ENCODE data around the gene DNAJC18. TPM values are rescaled to one million over a fixed set of nuclear protein-coding genes. Genes with fewer than 3 reads are reported as not detected.

Gene DNAJC18
- total RNA-seq, 2 experiments from 2014 or later: 7.5 to 8.7 TPM

GRCh38 chr5:139397921-139398320 lies 41.4 kb downstream of the DNAJC18 start:
- no peak overlapping the region for H3K27ac ChIP-seq (ENCODE audit: low read depth in 1 of 2, low read length in 2 of 2)
- no peak for ATAC-seq (ENCODE audit: poor library complexity)
- H3K9me3 Mint-ChIP-seq: no peaks in the 10 kb centered on the region

GRCh38 chr5:139396691-139397090 lies 42.6 kb downstream of the DNAJC18 start:
- DNase-seq: no peak
- Histone ChIP-seq H3K27ac (ENCODE audit: low read depth in 1 of 2, low read length in 2 of 2) (no peak overlapping the region), H3K9me3 (ENCODE audit: control insufficient read depth in 1 of 2, insufficient read depth in 1 of 2, low read length in 2 of 2) (no peaks in the 10 kb centered on the region), H3K36me3 (ENCODE audit: insufficient read depth, low read length) (peaks cover 4% of the 10 kb centered on the region), H3K4me1 (ENCODE audit: insufficient read depth, low read length) (peaks cover 27% of the 10 kb centered on the region), H3K27me3 (ENCODE audit: control insufficient read depth in 1 of 2, insufficient read depth in 2 of 2, low read length in 2 of 2) (peaks cover 0 to 6% of the 10 kb centered on the region in 2 experiments), H3K4me3 (ENCODE audit: low read length) (no peak overlapping the region)
- ChIA-PET POLR2A (interaction anchor here (0.7 kb wide), 1 partner anchor 55 kb away, joined by 3 read pairs; the partner anchor contains the start of gene PAIP2), CTCF (no interaction called here)
- H3K4me3 Mint-ChIP-seq: no peak overlapping the region
- no peaks in the 10 kb centered on the region for H3K36me3 Mint-ChIP-seq (ENCODE audit: low read depth)
- H3K9me3 Mint-ChIP-seq: no peaks in the 10 kb centered on the region
- ATAC-seq (ENCODE audit: poor library complexity): no peak
- no peak for TF ChIP-seq CTCF (IDR thresholded peaks at IDR 0.05)
- H3K27me3 Mint-ChIP-seq: no peaks in the 10 kb centered on the region
- no peak overlapping the region for H3K27ac Mint-ChIP-seq
- intact Hi-C loops (cut with DNase I, micrococcal nuclease): no loop called here
- H3K4me1 Mint-ChIP-seq (ENCODE audit: low read depth): peaks cover 11% of the 10 kb centered on the region

More at GRCh38 chr5:139397921-139398320, 41.4 kb downstream of the DNAJC18 start:
- DNase-seq: no peak
- H3K27me3 ChIP-seq (ENCODE audit: control insufficient read depth in 1 of 2, insufficient read depth in 2 of 2, low read length in 2 of 2): peaks cover 0 to 6% of the 10 kb centered on the region in 2 experiments
- ChIA-PET POLR2A (no interaction called here), CTCF (no interaction called here)
- H3K4me1 Mint-ChIP-seq (ENCODE audit: low read depth): peaks cover 11% of the 10 kb centered on the region
- intact Hi-C loops (cut with DNase I, micrococcal nuclease): no loop called here
- H3K36me3 Mint-ChIP-seq (ENCODE audit: low read depth): no peaks in the 10 kb centered on the region
- no peaks in the 10 kb centered on the region for H3K9me3 ChIP-seq (ENCODE audit: control insufficient read depth in 1 of 2, insufficient read depth in 1 of 2, low read length in 2 of 2)
- H3K4me3 Mint-ChIP-seq: no peak overlapping the region
- H3K4me1 ChIP-seq (ENCODE audit: insufficient read depth, low read length): peaks cover 20% of the 10 kb centered on the region
- H3K27me3 Mint-ChIP-seq: no peaks in the 10 kb centered on the region
- no peak for TF ChIP-seq CTCF (IDR thresholded peaks at IDR 0.05)
- H3K27ac Mint-ChIP-seq: no peak overlapping the region
- no peak overlapping the region for H3K4me3 ChIP-seq (ENCODE audit: low read length)
- peaks cover 4% of the 10 kb centered on the region for H3K36me3 ChIP-seq (ENCODE audit: insufficient read depth, low read length)

GRCh38 chr5:139395844-139396640 lies 43.3 kb downstream of the DNAJC18 start:
- peaks cover 18% of the 10 kb centered on the region for H3K4me1 Mint-ChIP-seq (ENCODE audit: low read depth)
- Histone ChIP-seq H3K4me1 (ENCODE audit: insufficient read depth, low read length) (peaks cover 34% of the 10 kb centered on the region), H3K36me3 (ENCODE audit: insufficient read depth, low read length) (peaks cover 4% of the 10 kb centered on the region), H3K4me3 (ENCODE audit: low read length) (no peak overlapping the region), H3K27me3 (ENCODE audit: control insufficient read depth in 1 of 2, insufficient read depth in 2 of 2, low read length in 2 of 2) (peaks cover 0 to 6% of the 10 kb centered on the region in 2 experiments), H3K9me3 (ENCODE audit: control insufficient read depth in 1 of 2, insufficient read depth in 1 of 2, low read length in 2 of 2) (no peaks in the 10 kb centered on the region), H3K27ac (ENCODE audit: low read depth in 1 of 2, low read length in 2 of 2) (no peak overlapping the region)
- ATAC-seq (ENCODE audit: poor library complexity) (no peak), DNase-seq (no peak)
- H3K4me3 Mint-ChIP-seq: peak overlapping the region; percentile 76
- no peak for TF ChIP-seq CTCF (IDR thresholded peaks at IDR 0.05)
- no peaks in the 10 kb centered on the region for H3K36me3 Mint-ChIP-seq (ENCODE audit: low read depth)
- no peaks in the 10 kb centered on the region for H3K9me3 Mint-ChIP-seq
- POLR2A ChIA-PET: interaction anchor here (0.7 to 4.6 kb wide), 2 partner anchors 8 to 54 kb away, joined by 3 to 18 read pairs; partner anchors contain the start of genes PAIP2 and SPATA24
- CTCF ChIA-PET: no interaction called here
- no peak overlapping the region for H3K27ac Mint-ChIP-seq
- intact Hi-C loops (cut with DNase I, micrococcal nuclease): no loop called here
- no peaks in the 10 kb centered on the region for H3K27me3 Mint-ChIP-seq

Measured in CD4-positive, alpha-beta T cell (primary cell).